ELR (cell line): ENCODE results near the gene GMCL2.

Source experiments
- DNase-seq: peaks from one replicate; pipeline ENCODE4 v3.0.0-alpha.2; 2015; ENCODE audit warnings: low read depth

GMCL2 gene

DNA sequence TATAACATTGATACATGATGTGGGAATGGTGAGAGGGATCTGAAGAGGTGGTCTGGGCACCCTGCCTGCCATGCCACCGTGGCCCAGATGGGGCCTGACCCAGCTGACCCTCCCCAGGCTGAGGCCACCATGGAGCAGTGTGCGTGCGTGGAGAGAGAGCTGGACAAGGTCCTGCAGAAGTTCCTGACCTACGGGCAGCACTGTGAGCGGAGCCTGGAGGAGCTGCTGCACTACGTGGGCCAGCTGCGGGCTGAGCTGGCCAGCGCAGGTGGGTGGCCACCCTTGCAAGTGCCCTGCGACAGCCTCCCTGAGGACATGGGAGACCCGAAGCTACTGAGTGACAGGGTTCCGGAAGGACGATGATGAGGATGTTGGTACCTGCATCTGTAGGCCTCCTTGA lies 49.2 kb downstream of the GMCL2 start:
- no peak for DNase-seq

- DNase-seq, result no peak
These were observed 50.2 kb downstream of the GMCL2 start for GRCh38 chr5:178136990-178137389.
